Fibroblast of pulmonary artery (primary cell): Measurements from ENCODE around the gene EML4.
A peak's percentile ranks its signal among the peaks of the same experiment; 100 is the strongest.

ENCODE experiments used
- DNase-seq: peaks from one replicate; pipeline ENCODE4 v3.0.0-alpha.2; 2010; ENCODE audit warnings: low read depth
- H3K4me3 ChIP-seq: replicated peaks from 2 replicates; pipeline ENCODE4 v1.5.1; 2011; ENCODE audit warnings: low read depth, mild to moderate bottlenecking, control low read depth, low read length, moderate library complexity
- CTCF ChIP-seq: IDR thresholded peaks from 2 replicates; pipeline ENCODE4 v1.5.1; 2011; ENCODE audit warnings: mild to moderate bottlenecking, control low read depth, low read length, inconsistent platforms; ENCODE audit errors: missing control alignments

EML4 gene

DNA sequence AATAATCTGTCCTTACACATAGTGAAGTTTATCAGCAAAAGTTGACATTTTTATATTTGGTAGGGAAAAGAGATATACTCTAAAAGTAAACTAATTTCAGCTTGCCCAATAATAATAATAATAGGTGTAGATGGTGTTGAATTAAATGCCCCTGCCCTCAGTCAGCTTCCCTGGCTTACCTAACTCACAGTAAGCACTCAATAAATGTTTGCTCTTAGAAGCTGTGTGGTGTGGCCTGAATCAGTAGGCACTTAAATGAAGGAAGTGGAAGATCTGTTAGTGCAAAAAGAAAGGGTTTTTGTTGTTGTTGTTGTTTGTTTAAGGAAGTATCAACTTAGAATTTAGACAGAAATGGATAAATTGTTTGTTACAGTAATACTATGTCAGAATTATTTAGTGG is 36.2 kb downstream of the EML4 start:
- no peak for DNase-seq
- TF ChIP-seq CTCF = no peak
- H3K4me3 ChIP-seq = no peak overlapping the region

GRCh38 chr2:42207826-42208225 is 38.7 kb downstream of the EML4 start:
- TF ChIP-seq CTCF = no peak
- DNase-seq = no peak

GRCh38 chr2:42210203-42210602 is 41.0 kb downstream of the EML4 start:
- TF ChIP-seq CTCF = no peak
- no peak for DNase-seq
- H3K4me3 ChIP-seq = no peak overlapping the region

More at GRCh38 chr2:42207826-42208225, 38.7 kb downstream of the EML4 start:
- no peak overlapping the region for H3K4me3 ChIP-seq

- H3K4me3 ChIP-seq = no peak overlapping the region
- no peak for DNase-seq
- no peak for TF ChIP-seq CTCF
Observed at GRCh38 chr2:42211291-42211690, 42.1 kb downstream of the EML4 start.

- no peak for TF ChIP-seq CTCF
- DNase-seq = peak; percentile 54
- no peak overlapping the region for H3K4me3 ChIP-seq
Observed at GRCh38 chr2:42214669-42215068, 45.5 kb downstream of the EML4 start.

- DNase-seq = peak; percentile 74
- no peak overlapping the region for H3K4me3 ChIP-seq
- no peak for TF ChIP-seq CTCF
Observed at GRCh38 chr2:42216694-42217093, 47.5 kb downstream of the EML4 start.

GRCh38 chr2:42217307-42217706 is 48.2 kb downstream of the EML4 start:
- TF ChIP-seq CTCF = no peak
- DNase-seq = no peak
- H3K4me3 ChIP-seq = no peak overlapping the region
